Measurements from ENCODE around the gene ZNF134. TPM values are rescaled to one million over a fixed set of nuclear protein-coding genes. Genes with fewer than 3 reads are reported as not detected.

Gene ZNF134
- total RNA-seq, 1 donor from 2014 or later = 18.9 TPM

- DNase-seq = no peak
- H3K4me1 ChIP-seq = no peaks in the 10 kb centered on the region
- H3K27me3 ChIP-seq = no peaks in the 10 kb centered on the region
- H3K27ac ChIP-seq = no peak overlapping the region
- H3K9me3 ChIP-seq = no peaks in the 10 kb centered on the region
- H3K36me3 ChIP-seq = no peaks in the 10 kb centered on the region
- H3K4me3 ChIP-seq = no peak overlapping the region
- intact Hi-C loops (cut with DNase I) = no loop called here
- ATAC-seq = no peak
- TF ChIP-seq CTCF (IDR thresholded peaks at IDR 0.05) = no peak
Observed at GRCh38 chr19:57655443-57655842, 41.4 kb downstream of the ZNF134 start.

- TF ChIP-seq CTCF (IDR thresholded peaks at IDR 0.05) = no peak
- DNase-seq (no peak), ATAC-seq (no peak)
- intact Hi-C loops (cut with DNase I) = no loop called here
- Histone ChIP-seq H3K9me3 (no peaks in the 10 kb centered on the region), H3K27ac (no peak overlapping the region), H3K4me1 (no peaks in the 10 kb centered on the region), H3K27me3 (no peaks in the 10 kb centered on the region), H3K4me3 (no peak overlapping the region), H3K36me3 (no peaks in the 10 kb centered on the region)
Observed at GRCh38 chr19:57656346-57656745, 42.3 kb downstream of the ZNF134 start.

GRCh38 chr19:57664269-57665127 is 50.5 kb downstream of the ZNF134 start:
- H3K4me1 ChIP-seq = no peaks in the 10 kb centered on the region
- ATAC-seq (peak; percentile 78), DNase-seq (peak; percentile 65)
- H3K27me3 ChIP-seq = peaks cover 10% of the 10 kb centered on the region
- H3K36me3 ChIP-seq = no peaks in the 10 kb centered on the region
- no peaks in the 10 kb centered on the region for H3K9me3 ChIP-seq
- peak overlapping the region; percentile 53 for H3K4me3 ChIP-seq
- TF ChIP-seq CTCF (IDR thresholded peaks at IDR 0.05) = no peak
- H3K27ac ChIP-seq = peak overlapping the region; percentile 59
- intact Hi-C loops (cut with DNase I) = no loop called here

- peaks cover 10% of the 10 kb centered on the region for H3K27me3 ChIP-seq
- no peaks in the 10 kb centered on the region for H3K9me3 ChIP-seq
- DNase-seq = no peak
- H3K36me3 ChIP-seq = no peaks in the 10 kb centered on the region
- intact Hi-C loops (cut with DNase I) = no loop called here
- no peak overlapping the region for H3K4me3 ChIP-seq
- H3K4me1 ChIP-seq = no peaks in the 10 kb centered on the region
- H3K27ac ChIP-seq = no peak overlapping the region
- TF ChIP-seq CTCF (IDR thresholded peaks at IDR 0.05) = no peak
- ATAC-seq = no peak
Observed at GRCh38 chr19:57665261-57665806, 51.3 kb downstream of the ZNF134 start.

GRCh38 chr19:57667228-57667627 is 53.2 kb downstream of the ZNF134 start:
- peaks cover 10% of the 10 kb centered on the region for H3K27me3 ChIP-seq
- H3K36me3 ChIP-seq = no peaks in the 10 kb centered on the region
- H3K9me3 ChIP-seq = no peaks in the 10 kb centered on the region
- no peak overlapping the region for H3K27ac ChIP-seq
- ATAC-seq (no peak), DNase-seq (no peak)
- TF ChIP-seq CTCF (IDR thresholded peaks at IDR 0.05) = no peak
- intact Hi-C loops (cut with DNase I) = no loop called here
- H3K4me3 ChIP-seq = no peak overlapping the region
- no peaks in the 10 kb centered on the region for H3K4me1 ChIP-seq

All from upper lobe of right lung (tissue), 1 donor.